HepG2 (cell line): Measurements from ENCODE around the gene NDE1.

ENCODE experiments used
- ATF2 ChIP-seq: sonication (generic); formaldehyde crosslinking; IDR thresholded peaks from 2 replicates; pipeline ENCODE4 v1.4.0; 2020; ENCODE audit warnings: missing genetic modification reagents
- BRF2 ChIP-seq: sonication (generic); formaldehyde crosslinking; IDR thresholded peaks from 2 replicates; pipeline ENCODE4 v1.8.1; 2022; ENCODE audit warnings: mild to moderate bottlenecking, missing genetic modification reagents
- ETV5 ChIP-seq: IDR thresholded peaks from 2 replicates; pipeline ENCODE4 v1.6.1; 2018; ENCODE audit warnings: missing biosample characterization, missing genetic modification reagents, inconsistent platforms, borderline replicate concordance
- MLXIP ChIP-seq: sonication (generic); formaldehyde crosslinking; IDR thresholded peaks from 2 replicates; pipeline ENCODE4 v1.9.0; 2021; ENCODE audit warnings: missing genetic modification reagents, borderline replicate concordance
- NCOR1 ChIP-seq: fragments of 200-600 bp; sonication (generic); IDR thresholded peaks from 2 replicates; pipeline ENCODE4 v1.7.0; 2017; ENCODE audit warnings: antibody characterized with exemption, low read length, borderline replicate concordance
- POLR2A ChIP-seq, 2 experiments: IDR thresholded peaks; 2 replicates each; pipeline ENCODE4 v1.6.1; 2011; ENCODE audit warnings: low read depth in 2 of 2, low read length in 2 of 2, mild to moderate bottlenecking in 1 of 2, moderate library complexity in 1 of 2; ENCODE audit not compliant: insufficient read depth in 1 of 2
- ZNF276 ChIP-seq: sonication (generic); formaldehyde crosslinking; IDR thresholded peaks from 2 replicates; pipeline ENCODE4 v1.4.0; 2020; ENCODE audit warnings: mild to moderate bottlenecking, low read depth, missing genetic modification reagents
- ZNF639 ChIP-seq: conservative IDR thresholded peaks from 2 replicates; pipeline ENCODE4 v1.6.1; 2018; ENCODE audit warnings: missing genetic modification reagents
- ZNF704 ChIP-seq: sonication (generic); formaldehyde crosslinking; IDR thresholded peaks from 2 replicates; pipeline ENCODE4 v1.8.1; 2023; ENCODE audit warnings: mild to moderate bottlenecking, inconsistent platforms, moderate library complexity, missing genetic modification reagents, borderline replicate concordance
- TF ChIP-seq, protein P1 (sequence below): sonication (generic); formaldehyde crosslinking; IDR thresholded peaks from 2 replicates; pipeline ENCODE4 v1.5.0; 2020; ENCODE audit warnings: mild to moderate bottlenecking, missing genetic modification reagents, moderate library complexity

- TF ChIP-seq BRF2 = no peak
- no peak for TF ChIP-seq ATF2
- no peak for TF ChIP-seq ZNF704 (CRISPR knock-in tag)
- no peak for TF ChIP-seq ZNF276 (CRISPR knock-in tag)
- TF ChIP-seq, protein P1, sequence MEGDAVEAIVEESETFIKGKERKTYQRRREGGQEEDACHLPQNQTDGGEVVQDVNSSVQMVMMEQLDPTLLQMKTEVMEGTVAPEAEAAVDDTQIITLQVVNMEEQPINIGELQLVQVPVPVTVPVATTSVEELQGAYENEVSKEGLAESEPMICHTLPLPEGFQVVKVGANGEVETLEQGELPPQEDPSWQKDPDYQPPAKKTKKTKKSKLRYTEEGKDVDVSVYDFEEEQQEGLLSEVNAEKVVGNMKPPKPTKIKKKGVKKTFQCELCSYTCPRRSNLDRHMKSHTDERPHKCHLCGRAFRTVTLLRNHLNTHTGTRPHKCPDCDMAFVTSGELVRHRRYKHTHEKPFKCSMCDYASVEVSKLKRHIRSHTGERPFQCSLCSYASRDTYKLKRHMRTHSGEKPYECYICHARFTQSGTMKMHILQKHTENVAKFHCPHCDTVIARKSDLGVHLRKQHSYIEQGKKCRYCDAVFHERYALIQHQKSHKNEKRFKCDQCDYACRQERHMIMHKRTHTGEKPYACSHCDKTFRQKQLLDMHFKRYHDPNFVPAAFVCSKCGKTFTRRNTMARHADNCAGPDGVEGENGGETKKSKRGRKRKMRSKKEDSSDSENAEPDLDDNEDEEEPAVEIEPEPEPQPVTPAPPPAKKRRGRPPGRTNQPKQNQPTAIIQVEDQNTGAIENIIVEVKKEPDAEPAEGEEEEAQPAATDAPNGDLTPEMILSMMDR = no peak
- TF ChIP-seq MLXIP (CRISPR knock-in tag) = no peak
- TF ChIP-seq POLR2A (IDR thresholded peaks at IDR 0.05; ENCODE audit: insufficient read depth in 1 of 2, low read depth in 2 of 2, low read length in 2 of 2) = no peak
- no peak for TF ChIP-seq NCOR1
- no peak for TF ChIP-seq ZNF639 (CRISPR knock-in tag)
- no peak for TF ChIP-seq ETV5 (CRISPR knock-in tag)
These were observed 31.7 kb upstream of the NDE1 start for GRCh38 chr16:15618392-15618791.
